HEK293 (cell line): ENCODE results near the gene PANX2.

Experiments used
- ATF2 ChIP-seq: fragments of 450-650 bp; formaldehyde crosslinking; IDR thresholded peaks from 2 replicates; pipeline ENCODE4 v1.5.1; 2016; ENCODE audit warnings: missing biosample characterization, missing genetic modification characterization, low read depth
- CTCF ChIP-seq: fragments of 450-650 bp; formaldehyde crosslinking; IDR thresholded peaks from 2 replicates; pipeline ENCODE4 v1.5.1; 2016; ENCODE audit warnings: missing biosample characterization, missing genetic modification characterization
- PBX3 ChIP-seq: sonication (generic); formaldehyde crosslinking; IDR thresholded peaks from 2 replicates; pipeline ENCODE4 v1.8.1; 2022; ENCODE audit warnings: mild to moderate bottlenecking, moderate library complexity, missing genetic modification reagents
- REST ChIP-seq: fragments of 450-650 bp; formaldehyde crosslinking; IDR thresholded peaks from 2 replicates; pipeline ENCODE4 v1.5.1; 2016; ENCODE audit warnings: missing biosample characterization, missing genetic modification characterization
- ZNF121 ChIP-seq: fragments of 450-650 bp; formaldehyde crosslinking; IDR thresholded peaks from 2 replicates; pipeline ENCODE4 v1.5.1; 2016; ENCODE audit warnings: missing biosample characterization, missing genetic modification characterization
- ZNF174 ChIP-seq: fragments of 450-650 bp; formaldehyde crosslinking; IDR thresholded peaks from 2 replicates; pipeline ENCODE4 v1.5.0; 2017; ENCODE audit warnings: missing biosample characterization, mild to moderate bottlenecking, missing genetic modification characterization
- ZSCAN23 ChIP-seq: fragments of 450-650 bp; formaldehyde crosslinking; IDR thresholded peaks from 2 replicates; pipeline ENCODE4 v1.5.1; 2016; ENCODE audit warnings: missing biosample characterization, missing genetic modification characterization

GRCh38 chr22:50201191-50202129 is 30.9 kb downstream of the PANX2 start:
- TF ChIP-seq REST (tag by site-specific recombination) (no peak), CTCF (no peak), ZNF174 (tag by site-specific recombination) (no peak), ATF2 (no peak), PBX3 (no peak), ZSCAN23 (tag by site-specific recombination) (no peak), ZNF121 (tag by site-specific recombination) (no peak)
